Mucosa of stomach (tissue), 1 donor: ENCODE data around the gene ADAMTS6.

Source experiments
- H3K27me3 ChIP-seq: one replicate; pipeline ENCODE4 v1.7.0; 2013; ENCODE audit warnings: mild to moderate bottlenecking, low read length; ENCODE audit not compliant: control insufficient read depth, insufficient read depth
- H3K36me3 ChIP-seq: one replicate; pipeline ENCODE4 v1.7.0; 2013; ENCODE audit warnings: low read length; ENCODE audit not compliant: control insufficient read depth, insufficient read depth
- H3K4me1 ChIP-seq: one replicate; pipeline ENCODE4 v1.7.0; 2013; ENCODE audit warnings: mild to moderate bottlenecking, low read length; ENCODE audit not compliant: control insufficient read depth, insufficient read depth
- H3K4me3 ChIP-seq: one replicate; pipeline ENCODE4 v1.7.0; 2013; ENCODE audit warnings: low read length
- H3K9ac ChIP-seq: one replicate; pipeline ENCODE4 v1.7.0; 2013; ENCODE audit warnings: mild to moderate bottlenecking, low read length, moderate library complexity
- H3K9me3 ChIP-seq: one replicate; pipeline ENCODE4 v1.7.0; 2013; ENCODE audit warnings: mild to moderate bottlenecking, low read length, moderate library complexity; ENCODE audit not compliant: control insufficient read depth
- donor health status: Pancreatic carcinoma.

The ADAMTS6 gene

DNA sequence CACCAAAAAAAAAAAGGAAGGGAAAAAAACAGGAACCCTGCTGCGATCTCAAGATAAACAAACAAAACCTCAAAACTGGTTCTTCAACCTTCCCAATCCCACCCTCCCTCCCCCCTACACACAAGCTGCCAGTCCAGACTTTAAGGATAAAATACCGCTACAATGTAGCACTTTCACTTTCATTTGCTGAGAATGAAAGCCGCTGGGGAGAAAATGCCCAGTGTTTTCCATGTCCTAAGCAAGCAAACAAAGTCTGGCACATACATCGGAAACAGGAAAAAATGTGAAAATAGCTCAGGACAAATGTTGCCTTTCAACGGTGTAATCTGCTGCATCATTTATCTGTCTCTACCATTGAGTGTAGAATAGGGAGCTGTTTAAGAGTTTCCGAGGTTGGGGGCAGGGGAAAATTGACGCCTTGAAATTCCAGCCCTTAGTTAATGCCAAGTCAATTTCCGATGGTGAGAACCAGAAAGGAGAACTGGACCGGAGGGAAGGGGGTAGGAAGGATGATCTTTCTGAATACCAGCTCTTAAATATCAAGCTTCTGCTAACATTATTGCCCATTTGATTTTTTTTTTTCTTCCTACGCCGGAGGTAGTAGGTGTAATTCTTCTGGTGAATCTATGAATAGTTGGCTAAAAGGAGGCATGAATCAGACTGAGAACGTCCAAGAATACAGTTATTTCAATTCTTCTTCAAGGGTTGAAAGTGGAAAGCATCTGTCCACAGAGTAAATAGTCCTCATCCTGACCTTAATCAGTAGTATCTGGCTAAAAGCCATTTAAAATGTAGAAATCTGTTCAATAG, 1.2 kb upstream of the ADAMTS6 start:
- H3K9me3 ChIP-seq, result no peaks in the 10 kb centered on the region
- peak overlapping the region; percentile 26 for H3K4me3 ChIP-seq
- no peaks in the 10 kb centered on the region for H3K27me3 ChIP-seq
- no peaks in the 10 kb centered on the region for H3K4me1 ChIP-seq
- H3K9ac ChIP-seq, result peak overlapping the region; percentile 36
- no peaks in the 10 kb centered on the region for H3K36me3 ChIP-seq

DNA sequence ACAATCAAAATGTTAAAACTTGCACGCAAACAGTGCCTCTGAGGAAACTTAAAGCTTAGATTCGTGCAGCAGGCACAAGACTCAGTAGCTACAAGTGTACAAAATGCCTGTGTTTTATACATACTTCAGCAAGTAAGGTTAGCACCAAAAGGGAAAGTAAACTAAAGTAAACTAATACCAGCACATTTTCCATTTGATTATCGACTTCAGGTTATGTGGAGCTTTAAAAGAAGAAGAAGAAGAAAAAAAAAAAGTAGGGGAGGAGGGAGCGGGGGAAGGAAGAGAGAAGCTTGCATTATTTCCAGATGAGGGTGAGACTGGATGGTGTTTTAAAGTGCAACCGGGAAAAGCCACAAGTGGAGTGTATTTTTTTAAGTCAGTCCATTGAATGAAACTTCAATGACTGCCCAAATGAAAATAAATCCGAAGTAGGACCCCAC, 596 bp upstream of the ADAMTS6 start:
- H3K27me3 ChIP-seq, result no peaks in the 10 kb centered on the region
- no peaks in the 10 kb centered on the region for H3K9me3 ChIP-seq
- peak overlapping the region; percentile 36 for H3K9ac ChIP-seq
- H3K36me3 ChIP-seq, result no peaks in the 10 kb centered on the region
- peak overlapping the region; percentile 1 for H3K4me3 ChIP-seq
- H3K4me1 ChIP-seq, result no peaks in the 10 kb centered on the region

DNA sequence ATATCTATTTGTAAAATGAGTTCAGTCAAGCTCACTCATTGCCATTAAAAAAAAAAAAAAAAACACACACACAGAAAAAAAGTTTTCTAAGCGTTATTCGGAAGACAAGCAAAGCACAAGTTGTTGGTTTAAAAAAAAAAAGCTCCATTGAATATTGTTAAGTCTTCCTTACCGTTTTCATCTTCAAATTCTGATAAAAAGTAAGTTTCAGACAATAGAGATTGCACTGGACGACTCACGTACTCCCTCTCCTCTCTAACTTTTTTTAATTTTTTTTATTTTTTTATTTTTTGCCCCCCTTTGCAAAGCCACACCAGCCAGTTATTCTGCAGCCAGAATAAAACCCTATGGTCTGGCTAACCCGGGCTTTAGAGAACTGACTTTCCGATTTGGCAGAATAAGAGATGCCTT, 544 bp downstream of the ADAMTS6 start:
- Histone ChIP-seq H3K4me3 (no peak overlapping the region), H3K36me3 (no peaks in the 10 kb centered on the region), H3K4me1 (no peaks in the 10 kb centered on the region), H3K9me3 (no peaks in the 10 kb centered on the region), H3K27me3 (no peaks in the 10 kb centered on the region), H3K9ac (peak overlapping the region; percentile 36)

DNA sequence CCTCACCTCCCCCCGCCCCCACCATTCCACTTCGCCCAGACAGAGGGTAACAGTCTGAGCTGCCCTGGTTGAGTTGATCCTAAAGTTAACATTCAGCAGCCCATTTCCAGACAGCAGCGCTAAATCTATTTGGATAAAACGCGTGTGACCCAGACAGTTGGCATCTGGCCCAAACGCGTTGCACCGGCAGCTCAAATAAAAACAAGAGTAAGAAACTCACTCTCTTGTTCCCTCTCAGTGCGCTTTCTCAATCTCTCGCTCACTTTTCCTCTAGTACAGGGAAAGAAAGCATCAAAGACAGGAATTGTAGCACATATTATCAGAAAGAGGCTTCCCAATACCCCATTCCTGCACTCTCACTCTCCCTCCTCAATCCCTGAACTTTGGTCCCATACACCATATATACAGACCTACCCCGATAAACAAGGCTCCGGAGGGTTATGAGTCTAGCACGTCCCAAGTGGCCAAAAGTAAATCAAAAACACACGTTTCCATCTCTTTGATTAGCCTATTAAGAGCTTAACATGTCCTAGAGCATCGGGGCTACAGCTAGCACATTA, 1.3 kb downstream of the ADAMTS6 start:
- H3K36me3 ChIP-seq, result no peaks in the 10 kb centered on the region
- H3K9ac ChIP-seq, result peak overlapping the region; percentile 11
- H3K27me3 ChIP-seq, result no peaks in the 10 kb centered on the region
- H3K4me3 ChIP-seq, result peak overlapping the region; percentile 53
- H3K9me3 ChIP-seq, result no peaks in the 10 kb centered on the region
- H3K4me1 ChIP-seq, result no peaks in the 10 kb centered on the region

DNA sequence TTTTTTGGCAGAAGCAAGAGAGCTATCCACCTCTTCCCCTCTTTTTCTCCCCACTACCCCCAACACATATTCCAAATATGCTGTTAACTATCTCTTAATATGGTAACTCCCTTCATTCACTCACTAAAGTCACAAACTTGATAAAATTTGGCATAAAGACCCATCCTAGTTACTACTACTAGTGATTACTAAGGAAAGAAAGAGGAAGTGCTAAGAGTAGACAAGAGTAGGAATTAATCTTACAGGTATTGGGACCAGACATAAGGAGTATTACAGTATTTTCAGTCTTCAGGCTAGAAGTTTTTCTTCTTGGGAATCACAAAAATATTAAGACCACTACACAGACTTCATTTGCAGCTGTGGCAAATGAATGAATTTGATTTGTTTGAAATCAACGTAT, 2.2 kb downstream of the ADAMTS6 start:
- Histone ChIP-seq H3K4me1 (no peaks in the 10 kb centered on the region), H3K27me3 (no peaks in the 10 kb centered on the region), H3K9ac (no peak overlapping the region), H3K36me3 (no peaks in the 10 kb centered on the region), H3K4me3 (no peak overlapping the region), H3K9me3 (no peaks in the 10 kb centered on the region)

DNA sequence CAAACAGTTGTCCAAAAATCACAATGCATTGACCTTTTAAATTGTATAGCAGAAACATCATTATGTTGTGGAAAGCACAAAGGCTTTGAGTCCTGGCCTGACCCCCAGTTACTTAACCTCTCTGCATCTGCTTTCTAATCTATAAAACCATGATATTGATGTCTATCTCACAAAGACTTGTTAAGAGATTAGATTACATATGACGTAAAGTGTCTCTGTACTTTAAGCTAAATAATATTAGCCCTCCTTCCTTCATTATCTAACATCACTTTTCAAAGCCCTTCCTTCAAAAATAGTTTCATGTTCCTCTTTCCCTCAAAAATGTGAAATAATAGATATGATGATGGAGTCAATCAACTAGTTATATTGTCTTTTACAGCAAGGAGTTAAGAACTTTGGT, 3.4 kb downstream of the ADAMTS6 start:
- H3K27me3 ChIP-seq, result no peaks in the 10 kb centered on the region
- no peaks in the 10 kb centered on the region for H3K4me1 ChIP-seq
- H3K9ac ChIP-seq, result no peak overlapping the region
- H3K9me3 ChIP-seq, result no peaks in the 10 kb centered on the region
- H3K4me3 ChIP-seq, result no peak overlapping the region
- no peaks in the 10 kb centered on the region for H3K36me3 ChIP-seq

DNA sequence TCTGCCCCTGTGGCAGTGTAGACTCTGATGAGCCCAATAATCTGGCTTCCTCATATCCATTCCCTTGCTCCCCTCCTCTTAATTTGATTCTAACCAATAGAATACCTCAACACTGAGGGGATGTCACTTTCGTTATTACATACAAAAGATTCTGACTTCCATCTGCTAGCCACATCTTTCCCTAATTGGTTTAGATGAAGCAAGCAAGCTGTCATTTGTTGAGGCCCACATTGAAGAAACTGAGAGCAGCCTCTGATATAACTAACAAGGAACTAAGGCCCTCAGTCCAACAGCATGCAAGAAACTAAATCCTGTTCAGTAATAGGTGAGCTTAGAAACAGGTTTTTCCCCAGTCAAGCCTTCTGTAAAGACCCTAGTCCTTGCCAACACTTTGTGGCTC, 5.8 kb downstream of the ADAMTS6 start:
- Histone ChIP-seq H3K36me3 (no peaks in the 10 kb centered on the region), H3K4me1 (no peaks in the 10 kb centered on the region), H3K4me3 (no peak overlapping the region), H3K27me3 (no peaks in the 10 kb centered on the region), H3K9me3 (no peaks in the 10 kb centered on the region), H3K9ac (no peak overlapping the region)

DNA sequence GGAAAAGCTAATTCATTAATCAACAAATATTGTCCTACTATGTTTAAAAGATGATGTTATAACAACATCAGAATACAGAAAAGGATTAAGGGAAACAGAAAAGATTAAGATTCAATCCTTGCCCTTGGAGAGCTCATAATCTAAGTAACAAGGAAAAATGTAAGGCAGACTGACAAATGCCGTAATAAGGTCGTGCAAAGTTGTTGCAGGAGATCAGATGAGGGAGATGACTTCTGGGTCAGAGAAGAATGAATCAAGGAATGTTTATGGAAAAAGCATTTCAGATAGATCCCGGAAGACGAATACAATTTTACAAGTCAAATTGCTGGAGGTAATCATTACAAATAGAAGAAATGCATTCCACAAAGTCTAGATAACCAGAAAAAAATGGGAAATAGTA, 6.4 kb downstream of the ADAMTS6 start:
- Histone ChIP-seq H3K9ac (no peak overlapping the region), H3K9me3 (no peaks in the 10 kb centered on the region), H3K4me3 (no peak overlapping the region), H3K36me3 (no peaks in the 10 kb centered on the region), H3K4me1 (no peaks in the 10 kb centered on the region), H3K27me3 (no peaks in the 10 kb centered on the region)

DNA sequence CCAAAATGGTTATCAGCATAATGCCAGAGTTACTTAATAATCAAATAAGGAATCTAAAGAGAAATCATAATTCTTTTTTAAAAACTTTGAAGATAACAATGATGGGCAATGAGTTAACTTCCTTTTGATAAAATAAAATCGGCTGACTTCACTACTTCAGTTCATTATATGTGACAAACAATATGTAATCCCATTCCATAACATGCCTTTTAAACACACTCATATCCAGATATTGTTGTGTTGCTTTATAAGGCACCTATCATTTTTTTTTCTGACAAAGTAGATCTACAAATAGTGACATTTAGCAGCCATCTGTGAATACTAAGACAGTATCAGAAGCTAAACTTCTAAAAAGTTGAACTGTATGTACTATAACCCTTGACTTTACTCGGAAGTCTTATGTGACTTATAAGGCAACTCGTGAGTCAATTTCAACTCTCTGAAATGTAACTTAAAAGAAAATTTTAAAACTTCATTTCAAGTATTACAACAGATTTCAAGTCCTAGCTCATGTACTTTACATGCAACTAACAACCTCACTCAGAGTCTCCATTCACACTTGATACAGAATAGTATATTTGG, 7.5 kb downstream of the ADAMTS6 start:
- H3K27me3 ChIP-seq, result no peaks in the 10 kb centered on the region
- no peaks in the 10 kb centered on the region for H3K9me3 ChIP-seq
- H3K4me1 ChIP-seq, result no peaks in the 10 kb centered on the region
- H3K36me3 ChIP-seq, result no peaks in the 10 kb centered on the region
- no peak overlapping the region for H3K9ac ChIP-seq
- H3K4me3 ChIP-seq, result no peak overlapping the region

DNA sequence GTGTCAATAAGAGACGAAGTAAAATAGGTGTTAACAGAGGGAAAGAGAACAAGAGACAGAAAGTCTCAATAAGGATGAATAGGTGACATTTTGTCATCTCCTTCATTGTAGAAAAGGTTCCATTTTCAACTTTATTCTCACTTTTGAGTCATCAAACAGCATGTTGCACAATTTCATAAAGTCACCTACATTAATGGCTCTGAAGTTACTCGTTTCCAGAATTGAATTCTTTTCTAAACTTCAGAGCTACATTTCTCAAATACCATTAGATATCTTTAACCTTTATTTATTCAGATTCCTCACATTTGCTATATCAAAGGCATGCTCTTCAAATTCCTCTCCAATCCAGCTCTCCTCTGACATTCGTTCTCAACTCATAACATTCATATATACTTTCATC, 13.1 kb downstream of the ADAMTS6 start:
- Histone ChIP-seq H3K9me3 (no peaks in the 10 kb centered on the region), H3K4me3 (no peak overlapping the region), H3K4me1 (no peaks in the 10 kb centered on the region), H3K27me3 (no peaks in the 10 kb centered on the region), H3K36me3 (no peaks in the 10 kb centered on the region), H3K9ac (no peak overlapping the region)

DNA sequence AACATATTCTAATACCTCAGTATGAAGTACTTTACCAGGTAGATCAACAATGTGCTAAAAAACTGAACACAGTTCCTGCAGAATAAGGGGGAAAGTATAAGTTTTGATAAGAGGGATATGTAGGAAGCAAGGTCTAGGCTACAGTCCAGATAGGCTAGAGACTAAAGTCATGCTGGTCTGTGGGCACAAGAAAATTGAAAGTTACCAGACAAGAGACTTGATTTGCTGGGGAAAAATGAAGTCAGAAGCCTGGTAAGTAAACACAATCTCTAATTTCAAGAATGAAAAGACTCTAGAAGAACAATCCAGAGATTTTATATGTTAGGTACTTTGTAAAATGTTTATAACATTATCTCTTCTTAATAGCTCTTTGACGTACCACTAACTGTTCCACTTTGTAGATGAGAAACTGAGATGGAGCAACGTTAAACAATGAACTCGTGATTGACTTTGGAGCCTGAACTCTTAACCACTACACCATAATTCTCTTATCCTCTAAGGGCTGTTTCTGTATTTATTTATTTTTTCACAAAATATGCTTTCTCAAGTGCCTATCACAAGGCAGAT, 19.5 kb downstream of the ADAMTS6 start:
- Histone ChIP-seq H3K4me3 (no peak overlapping the region), H3K36me3 (no peaks in the 10 kb centered on the region), H3K9me3 (no peaks in the 10 kb centered on the region), H3K4me1 (no peaks in the 10 kb centered on the region), H3K9ac (no peak overlapping the region), H3K27me3 (no peaks in the 10 kb centered on the region)

DNA sequence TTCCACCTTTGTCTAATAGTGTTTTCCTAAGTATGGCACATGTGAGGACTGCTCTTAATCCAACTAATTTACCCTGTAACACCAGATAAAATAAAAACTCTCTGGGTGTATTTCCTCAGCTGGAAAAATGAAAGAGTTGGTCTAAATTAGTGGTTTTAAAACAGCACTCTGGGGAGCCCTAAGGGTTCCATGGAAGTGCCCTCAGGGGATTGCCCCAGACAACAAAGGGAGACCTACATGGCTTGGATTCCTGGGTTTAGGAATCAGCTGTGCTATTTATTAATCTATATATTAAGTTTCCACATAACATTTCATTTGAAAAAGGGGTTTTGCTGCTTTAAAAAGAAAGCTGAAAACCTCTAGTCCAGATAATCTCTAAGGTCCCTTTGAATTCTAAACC, 20.2 kb downstream of the ADAMTS6 start:
- no peaks in the 10 kb centered on the region for H3K27me3 ChIP-seq
- no peaks in the 10 kb centered on the region for H3K36me3 ChIP-seq
- no peak overlapping the region for H3K9ac ChIP-seq
- no peaks in the 10 kb centered on the region for H3K4me1 ChIP-seq
- no peak overlapping the region for H3K4me3 ChIP-seq
- no peaks in the 10 kb centered on the region for H3K9me3 ChIP-seq
